GM19023 (cell line): ENCODE results near the gene SMG6.
A peak's percentile ranks its signal among the peaks of the same experiment; 100 is the strongest.
"Not testable (repeated sequence)": the region's sequence is repeated elsewhere in the genome, so short reads cannot be mapped to it uniquely, and the experiment has no call there.

Source experiments
- ATAC-seq: cut with Tn5 transposase; IDR thresholded peaks from one replicate; pipeline ENCODE4 v1.9.1; 2021; ENCODE audit warnings: mild to moderate bottlenecking, moderate library complexity; ENCODE audit not compliant: unreplicated experiment

The SMG6 gene

DNA sequence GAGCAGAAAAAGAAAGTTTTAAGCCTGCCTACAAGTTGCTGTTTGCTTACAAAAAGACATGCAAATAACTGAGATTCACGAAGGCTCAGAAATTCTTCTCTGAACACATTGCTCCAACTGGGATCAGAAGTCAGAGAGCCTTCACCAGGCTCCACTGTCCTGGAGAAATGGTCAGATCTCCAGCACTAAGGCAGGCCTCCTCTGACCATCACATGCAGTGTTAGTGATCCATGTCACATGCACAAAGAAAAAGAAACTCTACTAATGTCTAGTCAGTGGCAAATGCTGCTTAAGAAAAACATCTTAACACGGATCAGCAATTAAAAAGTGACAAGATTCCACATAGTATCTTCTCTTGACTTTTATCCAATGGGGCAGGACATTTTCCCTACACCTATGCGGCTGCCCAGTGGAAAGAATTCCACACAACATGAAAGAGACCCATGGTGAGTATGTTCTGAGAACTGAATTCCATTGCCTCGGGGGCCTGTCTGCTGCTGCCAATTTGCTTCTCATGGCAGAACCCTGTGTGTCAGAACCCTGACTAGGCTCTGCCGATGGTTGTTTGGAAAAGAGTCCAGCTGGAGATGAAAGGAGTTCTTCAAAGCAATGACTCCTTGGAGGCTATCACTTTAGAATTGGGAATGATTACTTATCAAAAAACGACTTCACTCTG, 152.1 kb downstream of the SMG6 start:
- no peak for ATAC-seq

- no peak for ATAC-seq
Observed at GRCh38 chr17:2150806-2151205, 152.8 kb downstream of the SMG6 start.

GRCh38 chr17:2149934-2150333, 153.7 kb downstream of the SMG6 start:
- no peak for ATAC-seq

GRCh38 chr17:2146132-2146871, 157.3 kb downstream of the SMG6 start:
- no peak for ATAC-seq

- ATAC-seq, result no peak
Observed at GRCh38 chr17:2144701-2145100, 158.9 kb downstream of the SMG6 start.

DNA sequence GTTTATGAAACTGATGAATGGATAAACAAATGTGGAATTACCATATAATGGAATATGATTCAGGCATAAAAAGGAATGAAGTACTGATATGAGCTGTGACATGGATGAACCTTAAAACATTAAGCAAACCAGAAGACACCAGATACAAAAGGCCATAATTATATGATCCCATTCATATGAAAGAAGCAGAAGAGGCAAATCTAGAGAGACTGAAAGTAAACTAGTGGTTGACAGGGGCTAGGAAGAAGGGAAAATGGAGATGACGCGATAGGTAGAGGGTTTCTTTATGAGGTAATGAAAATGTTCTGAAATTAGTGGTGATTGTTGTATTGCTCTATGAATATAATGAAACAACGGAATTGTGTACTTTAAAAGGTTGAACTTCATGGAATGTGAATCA, 160.3 kb downstream of the SMG6 start:
- no peak for ATAC-seq

DNA sequence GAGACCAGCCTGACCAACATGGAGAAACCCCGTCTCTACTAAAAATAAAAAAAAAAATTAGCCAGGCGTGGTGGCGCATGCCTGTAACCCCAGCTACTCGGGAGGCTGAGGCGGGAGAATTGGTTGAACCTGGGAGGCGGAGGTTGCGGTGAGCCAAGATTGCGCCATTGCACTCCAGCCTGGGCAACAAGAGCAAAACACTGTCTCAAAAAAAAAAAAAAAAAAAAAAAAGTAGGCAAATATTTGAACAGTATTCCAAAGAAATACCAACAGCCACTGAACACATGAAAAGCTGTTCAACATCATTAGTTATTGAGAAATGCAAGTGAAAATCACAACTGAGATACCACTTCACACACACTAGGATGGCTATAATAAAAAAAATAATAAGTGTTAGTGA, 160.9 kb downstream of the SMG6 start:
- ATAC-seq, result not testable (repeated sequence)

DNA sequence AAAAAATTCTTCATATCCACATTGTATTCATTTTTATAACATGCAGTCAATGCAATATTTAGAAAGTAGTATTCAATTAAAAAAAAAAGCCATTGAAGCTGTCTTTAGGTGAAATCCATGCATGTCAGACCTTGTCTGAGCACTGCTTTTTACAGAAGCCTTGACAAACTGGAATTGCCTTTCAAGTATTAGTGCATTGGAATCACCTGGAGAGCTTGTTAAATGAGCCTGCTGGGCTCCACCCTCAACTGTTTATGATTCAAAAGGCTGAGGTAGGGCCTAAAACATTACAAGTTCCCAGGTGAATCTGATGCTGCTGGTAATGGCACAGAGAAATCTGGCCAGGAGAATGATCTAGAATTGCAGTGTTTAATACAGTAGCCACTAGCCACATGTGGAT, 162.9 kb downstream of the SMG6 start:
- no peak for ATAC-seq

DNA sequence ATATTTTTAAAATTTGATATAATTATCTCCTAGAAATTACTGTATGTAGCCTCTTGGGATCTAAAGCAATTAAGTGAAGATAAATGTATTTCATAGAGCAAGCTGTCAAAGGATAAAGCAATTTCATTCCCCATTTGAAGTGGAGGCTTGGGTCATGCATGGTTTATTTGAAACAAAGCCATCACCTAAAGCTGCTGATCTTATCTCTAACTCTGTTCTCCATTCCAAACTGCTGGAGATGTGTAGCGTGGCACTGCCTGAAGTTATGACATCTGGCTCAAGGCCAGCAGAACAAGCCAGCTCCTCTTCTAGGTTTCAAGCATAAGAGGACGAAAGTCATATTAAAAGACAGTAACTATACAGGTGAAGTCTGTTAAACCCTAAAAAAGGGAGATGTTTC, 164.8 kb downstream of the SMG6 start:
- ATAC-seq, result no peak

DNA sequence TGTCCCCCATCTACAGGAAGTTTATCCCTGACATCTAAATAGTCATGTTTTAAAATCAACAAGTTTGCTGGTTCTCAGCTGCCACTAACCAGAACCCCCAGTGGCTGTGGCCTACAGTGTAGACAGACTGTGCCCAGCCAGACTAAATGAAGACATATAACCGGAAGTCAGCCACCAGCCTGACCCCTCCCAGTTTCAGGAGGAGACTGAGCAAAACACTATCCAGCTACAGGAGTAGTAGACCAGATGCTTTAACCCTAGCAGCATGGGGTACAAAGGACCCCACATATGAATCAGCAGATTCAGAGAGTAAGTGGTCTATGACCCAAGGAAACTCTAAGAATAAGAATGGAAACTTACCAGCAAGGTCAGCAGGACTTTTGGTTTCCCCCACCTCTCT, 165.3 kb downstream of the SMG6 start:
- no peak for ATAC-seq

DNA sequence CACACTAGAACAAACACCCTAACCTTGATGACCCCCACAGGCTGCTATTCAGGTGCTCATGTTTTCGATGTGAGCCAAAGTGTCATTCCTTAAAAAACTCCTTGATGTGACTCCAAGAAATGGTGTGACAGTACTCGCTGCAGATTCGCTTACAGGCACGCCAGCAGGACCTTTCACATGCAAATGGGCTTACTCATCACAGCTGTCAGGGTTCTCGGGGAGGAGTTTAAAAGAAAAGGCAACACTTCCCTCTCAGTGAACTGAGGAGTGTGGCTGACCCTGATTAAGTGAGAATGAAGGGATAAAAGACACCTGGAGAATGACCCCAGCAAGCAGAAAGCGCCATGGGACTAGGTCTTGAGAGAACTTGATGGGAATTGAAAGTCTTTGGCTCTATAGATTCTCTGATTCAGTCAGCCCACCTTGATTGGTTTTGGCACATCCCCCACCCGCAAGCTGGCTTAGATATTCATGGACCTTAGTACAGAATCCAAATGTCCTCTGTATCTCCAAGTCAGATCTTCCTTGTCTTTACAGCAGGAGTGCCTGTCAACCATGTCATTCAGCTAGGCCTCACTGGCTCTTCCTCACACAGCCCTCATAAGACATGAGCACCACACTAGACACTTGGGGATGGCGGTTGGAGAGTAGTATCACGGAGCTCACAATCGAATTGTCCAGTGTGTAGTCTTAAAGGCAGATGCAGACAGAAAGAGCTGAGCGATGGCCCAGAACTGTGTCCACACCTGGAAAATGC, 166.1 kb downstream of the SMG6 start:
- ATAC-seq, result peak; percentile 55

- no peak for ATAC-seq
Observed at GRCh38 chr17:2136241-2136640, 167.3 kb downstream of the SMG6 start.

DNA sequence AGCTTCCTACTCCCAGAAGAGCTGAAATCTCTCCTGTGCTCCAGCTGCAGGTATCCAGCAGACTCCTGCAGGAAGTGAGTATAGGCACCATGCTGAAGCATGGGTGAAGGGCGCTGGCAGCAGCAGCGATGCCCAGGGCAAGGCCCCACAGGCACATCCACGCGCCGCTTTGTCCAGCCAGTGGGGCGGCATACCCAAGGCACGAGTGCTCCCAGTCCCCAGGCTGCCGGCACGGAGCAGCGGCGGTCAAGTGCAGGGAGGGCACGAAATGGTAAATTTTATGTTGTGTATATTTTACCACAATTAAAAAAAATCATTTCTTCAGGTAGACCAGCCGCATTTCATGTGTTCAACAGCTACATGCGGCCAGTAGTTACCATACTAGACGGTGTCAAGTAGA, 175.6 kb downstream of the SMG6 start:
- no peak for ATAC-seq

DNA sequence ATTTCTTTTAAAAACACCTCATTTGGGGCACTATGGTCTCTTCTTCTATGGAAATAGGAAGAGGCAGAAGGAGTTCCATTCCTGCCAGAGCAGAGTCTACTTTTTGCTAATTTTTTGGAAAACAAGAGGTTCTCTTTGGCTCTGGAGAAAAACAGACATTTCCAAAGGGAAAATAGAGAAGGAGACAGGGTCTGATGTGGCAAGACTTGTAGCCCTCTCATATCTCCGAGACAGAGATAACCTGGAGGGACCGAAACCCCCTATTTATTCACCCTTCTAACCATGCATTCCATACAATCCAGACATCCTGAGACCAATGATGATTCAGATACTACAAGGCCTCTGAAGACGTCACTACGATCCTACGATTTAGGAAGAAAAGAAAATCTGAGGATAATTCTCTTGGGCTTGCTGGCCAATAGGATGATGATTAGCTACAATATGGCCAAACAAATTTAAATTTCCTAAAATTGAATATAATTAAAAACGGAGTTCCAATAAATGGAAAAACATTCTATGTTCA, 178.5 kb downstream of the SMG6 start:
- no peak for ATAC-seq

DNA sequence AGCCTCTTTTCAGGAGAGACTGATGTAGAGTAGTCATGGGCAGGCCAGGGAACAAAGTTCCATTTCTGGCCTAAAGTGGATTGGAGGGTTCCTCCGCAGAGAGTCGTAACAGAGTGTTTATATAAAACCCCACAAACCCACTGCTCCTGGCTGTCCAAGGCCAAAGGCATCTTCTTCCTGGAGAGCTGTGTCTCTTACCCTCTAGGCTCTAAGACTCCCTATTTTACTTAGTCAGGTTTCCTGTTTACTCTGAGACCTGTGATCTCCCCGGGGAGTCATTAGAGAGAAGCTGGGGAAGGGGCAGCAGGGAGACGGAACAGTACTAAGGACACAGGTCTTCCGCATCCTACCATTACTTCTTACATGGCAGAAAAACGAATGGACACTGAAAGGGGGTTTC, 179.2 kb downstream of the SMG6 start:
- ATAC-seq, result no peak

DNA sequence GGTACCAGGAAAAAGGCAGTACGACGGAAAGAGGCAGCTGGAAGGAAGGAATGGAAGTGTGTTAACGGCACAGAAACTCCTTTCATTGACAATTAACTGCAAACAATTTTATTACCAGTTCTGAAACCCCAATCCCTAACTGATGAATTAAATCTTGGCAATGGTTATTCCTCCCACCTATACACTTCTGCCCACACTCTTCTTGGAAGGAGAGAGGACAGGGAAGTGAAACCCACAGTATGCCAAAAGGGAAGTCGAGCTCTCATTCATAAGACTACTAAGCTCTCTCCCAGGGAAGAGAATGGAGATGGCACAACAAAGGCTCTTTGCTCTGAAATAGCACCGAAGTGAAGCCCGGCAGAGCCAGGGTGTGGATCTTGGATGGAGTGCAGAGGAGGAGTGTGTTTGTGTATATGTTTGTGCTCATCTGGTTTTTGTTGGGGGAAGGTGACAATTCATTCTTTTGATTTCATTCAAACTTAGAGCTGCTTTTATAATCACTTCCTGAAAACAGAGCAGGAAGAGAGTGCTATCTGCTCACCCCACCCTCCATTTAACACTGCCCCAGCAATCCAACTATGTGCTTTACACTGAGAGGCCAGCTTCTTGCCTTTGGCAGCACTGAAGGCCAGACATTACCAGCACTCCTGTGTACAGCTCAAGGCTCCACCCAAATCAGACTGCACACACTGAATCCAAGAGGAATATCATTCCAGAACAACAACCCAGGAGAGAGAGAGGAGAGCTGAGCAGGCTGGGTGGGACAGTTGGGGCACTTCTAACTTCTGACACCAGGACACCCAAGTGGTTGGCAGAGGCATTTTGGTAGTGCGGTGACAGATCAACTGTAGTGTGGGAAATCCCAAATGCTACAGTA, 180.0 kb downstream of the SMG6 start:
- ATAC-seq, result no peak

- ATAC-seq, result no peak
Observed at GRCh38 chr17:2122641-2123302, 180.8 kb downstream of the SMG6 start.

DNA sequence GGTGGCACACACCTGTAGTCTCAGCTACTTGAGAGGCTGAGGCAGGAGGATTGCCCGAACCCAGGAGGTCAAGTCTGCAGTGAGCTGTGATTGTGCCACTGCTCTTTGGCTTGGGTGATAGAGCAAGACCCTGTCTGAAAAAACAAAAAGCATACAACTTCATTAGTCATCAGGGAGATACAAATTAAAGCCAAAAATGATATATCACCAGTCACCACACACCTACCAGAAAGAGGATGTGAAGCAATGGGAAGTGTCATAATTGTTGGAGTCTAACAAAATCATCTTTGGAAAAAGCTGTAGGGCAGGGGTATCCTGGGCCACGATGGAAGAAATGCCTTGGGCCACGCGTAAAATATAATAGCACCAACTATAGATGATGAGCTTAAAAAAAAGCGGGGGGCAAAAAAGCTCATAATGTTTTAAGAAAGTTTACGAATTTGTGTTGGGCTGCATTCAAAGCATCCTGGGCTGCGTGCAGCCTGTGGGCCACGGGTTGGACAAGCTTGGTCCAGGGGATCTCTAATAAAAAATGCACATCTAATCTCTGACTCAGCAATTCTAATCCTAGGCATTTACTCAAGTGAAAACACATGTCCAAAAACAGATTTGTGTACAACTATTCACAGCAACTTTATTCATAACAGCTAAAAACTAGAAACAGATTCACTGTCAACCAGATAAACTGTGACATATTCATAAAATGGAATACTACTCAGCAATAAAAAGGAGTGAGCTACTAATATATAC, 182.8 kb downstream of the SMG6 start:
- ATAC-seq, result no peak

- no peak for ATAC-seq
Observed at GRCh38 chr17:2113279-2113622, 190.3 kb downstream of the SMG6 start.

DNA sequence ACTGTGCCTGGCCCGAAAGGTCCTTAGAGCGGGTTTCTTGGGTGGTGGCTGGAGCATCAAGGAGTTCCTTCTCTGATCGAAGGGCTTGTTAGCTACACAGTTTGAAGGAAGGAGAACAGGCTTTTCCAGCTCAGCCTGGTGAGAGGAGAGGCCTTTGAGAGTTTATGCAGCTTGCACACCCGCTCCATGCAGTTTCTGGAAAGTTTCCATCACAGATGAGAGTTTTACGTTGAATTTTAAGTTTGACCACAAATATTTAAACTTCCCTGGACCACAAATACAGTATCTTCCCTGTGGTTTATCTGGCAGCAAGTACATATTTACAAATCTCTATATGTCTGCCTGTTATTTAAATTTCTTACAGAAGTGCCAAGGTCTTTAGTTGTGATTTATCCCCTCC, 191.9 kb downstream of the SMG6 start:
- no peak for ATAC-seq
